ENCODE data around the gene PKIG. TPM values are rescaled to one million over a fixed set of nuclear protein-coding genes. Genes with fewer than 3 reads are reported as not detected.

PKIG gene
- total RNA-seq, 1 experiment from 2014 or later, result 19.2 TPM

DNA sequence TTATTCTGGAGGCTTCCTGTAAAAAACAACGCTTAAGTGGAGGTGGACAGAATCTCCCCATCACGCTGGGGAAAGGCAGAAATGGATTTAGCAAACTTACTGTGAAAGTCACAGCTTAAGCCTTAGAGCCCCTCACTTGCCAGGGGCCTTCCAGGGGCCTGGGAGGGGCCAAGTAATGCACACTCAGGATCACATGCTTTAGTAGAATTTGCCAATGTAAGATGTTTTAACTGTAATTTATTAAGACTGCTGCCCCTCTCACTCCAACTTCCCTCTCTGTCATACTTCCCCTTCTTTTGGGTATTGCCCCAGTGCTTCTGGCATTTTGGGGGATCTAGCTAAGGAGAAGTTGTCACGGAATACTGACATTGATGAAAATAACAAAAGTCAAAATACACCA lies 81.8 kb downstream of the PKIG start:
- no peak for DNase-seq (ENCODE audit: unreplicated experiment)
- intact Hi-C loops (cut with micrococcal nuclease), result no loop called here
- Mint-ChIP-seq H3K9me3 (ENCODE audit: unreplicated experiment) (no peaks in the 10 kb centered on the region), H3K4me3 (ENCODE audit: unreplicated experiment) (no peak overlapping the region), H3K4me1 (ENCODE audit: insufficient read depth, unreplicated experiment) (no peaks in the 10 kb centered on the region), H3K36me3 (ENCODE audit: insufficient read depth, unreplicated experiment) (peaks cover 6% of the 10 kb centered on the region), H3K27me3 (ENCODE audit: insufficient read depth, unreplicated experiment) (no peaks in the 10 kb centered on the region), H3K27ac (ENCODE audit: low read depth, unreplicated experiment) (no peak overlapping the region)
- TF ChIP-seq, protein P1, sequence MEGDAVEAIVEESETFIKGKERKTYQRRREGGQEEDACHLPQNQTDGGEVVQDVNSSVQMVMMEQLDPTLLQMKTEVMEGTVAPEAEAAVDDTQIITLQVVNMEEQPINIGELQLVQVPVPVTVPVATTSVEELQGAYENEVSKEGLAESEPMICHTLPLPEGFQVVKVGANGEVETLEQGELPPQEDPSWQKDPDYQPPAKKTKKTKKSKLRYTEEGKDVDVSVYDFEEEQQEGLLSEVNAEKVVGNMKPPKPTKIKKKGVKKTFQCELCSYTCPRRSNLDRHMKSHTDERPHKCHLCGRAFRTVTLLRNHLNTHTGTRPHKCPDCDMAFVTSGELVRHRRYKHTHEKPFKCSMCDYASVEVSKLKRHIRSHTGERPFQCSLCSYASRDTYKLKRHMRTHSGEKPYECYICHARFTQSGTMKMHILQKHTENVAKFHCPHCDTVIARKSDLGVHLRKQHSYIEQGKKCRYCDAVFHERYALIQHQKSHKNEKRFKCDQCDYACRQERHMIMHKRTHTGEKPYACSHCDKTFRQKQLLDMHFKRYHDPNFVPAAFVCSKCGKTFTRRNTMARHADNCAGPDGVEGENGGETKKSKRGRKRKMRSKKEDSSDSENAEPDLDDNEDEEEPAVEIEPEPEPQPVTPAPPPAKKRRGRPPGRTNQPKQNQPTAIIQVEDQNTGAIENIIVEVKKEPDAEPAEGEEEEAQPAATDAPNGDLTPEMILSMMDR (IDR thresholded peaks at IDR 0.05; ENCODE audit: unreplicated experiment), result no peak
- ChIA-PET POLR2A (interaction anchor here (0.7 to 1.2 kb wide), 4 partner anchors 11 to 432 kb away, joined by 3 to 6 read pairs (median 4); partner anchors contain the start of gene TTPAL), CTCF (interaction anchor here (1.0 to 1.8 kb wide), 4 partner anchors 19 to 203 kb away, joined by 3 to 8 read pairs (median 4); partner anchors contain the start of gene CCN5)
- no TSS peak for BruUV-seq (replicated peaks)

DNA sequence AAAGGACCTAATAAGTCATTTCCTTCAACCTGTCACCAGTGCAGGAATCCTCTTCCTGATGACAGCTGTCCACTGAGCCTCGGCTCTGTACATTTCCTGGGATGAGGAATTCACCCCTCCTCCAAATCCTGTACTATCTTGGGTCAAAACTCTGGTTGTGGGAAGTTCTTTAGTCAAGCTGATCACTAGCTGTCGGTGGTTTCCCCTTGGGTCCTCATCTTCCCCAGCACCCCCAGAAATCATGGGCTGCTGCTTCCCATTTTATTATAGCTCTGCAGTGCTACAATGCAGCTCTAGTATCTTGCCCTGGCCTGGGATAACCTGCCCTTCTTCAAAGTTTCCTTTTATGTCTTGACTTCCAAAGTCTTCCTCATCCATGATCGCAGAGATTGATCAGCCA lies 83.7 kb downstream of the PKIG start:
- TF ChIP-seq, protein P1 (IDR thresholded peaks at IDR 0.05; ENCODE audit: unreplicated experiment), result no peak
- no peak overlapping the region for H3K27ac Mint-ChIP-seq (ENCODE audit: low read depth, unreplicated experiment)
- no peak for DNase-seq (ENCODE audit: unreplicated experiment)
- no peaks in the 10 kb centered on the region for H3K36me3 Mint-ChIP-seq (ENCODE audit: insufficient read depth, unreplicated experiment)
- H3K4me1 Mint-ChIP-seq (ENCODE audit: insufficient read depth, unreplicated experiment), result peaks cover 8% of the 10 kb centered on the region
- no peak overlapping the region for H3K4me3 Mint-ChIP-seq (ENCODE audit: unreplicated experiment)
- no peaks in the 10 kb centered on the region for H3K27me3 Mint-ChIP-seq (ENCODE audit: insufficient read depth, unreplicated experiment)
- H3K9me3 Mint-ChIP-seq (ENCODE audit: unreplicated experiment), result no peaks in the 10 kb centered on the region
- CTCF ChIA-PET, result interaction anchor here (0.6 to 1.8 kb wide), 5 partner anchors 17 to 201 kb away, joined by 3 to 9 read pairs (median 3); no protein-coding TSS in a partner anchor
- BruUV-seq (replicated peaks), result no TSS peak
- POLR2A ChIA-PET, result interaction anchor here (0.8 to 2.6 kb wide), 4 partner anchors 13 to 63 kb away, joined by 3 to 6 read pairs (median 3); partner anchors contain the start of gene ADA
- intact Hi-C loops (cut with micrococcal nuclease), result no loop called here

Other genes with a start within 250 kb of the PKIG start
- gene R3HDML, start 245.5 kb upstream of the PKIG start, total RNA-seq (2022), result not detected in 2 replicates
- 0.22 TPM in 1 of 2 replicates, not detected in the other for gene HNF4A, start 226.9 kb upstream of the PKIG start, total RNA-seq (2022)
- gene TTPAL, start 106.7 kb upstream of the PKIG start, total RNA-seq (2022), result 34.1 and 35.4 TPM in 2 replicates
- gene SERINC3, start 60.5 kb upstream of the PKIG start, total RNA-seq (2022), result 104 and 126 TPM in 2 replicates
- gene ADA, start 69.1 kb downstream of the PKIG start, total RNA-seq (2022), result 5.1 and 6.0 TPM in 2 replicates
- gene CCN5, start 132.8 kb downstream of the PKIG start, total RNA-seq (2022), result 0.93 and 1.4 TPM in 2 replicates
- 0.93 and 1.4 TPM in 2 replicates for gene KCNK15, start 163.3 kb downstream of the PKIG start, total RNA-seq (2022)
- not detected in 2 replicates for gene RIMS4, start 228.0 kb downstream of the PKIG start, total RNA-seq (2022)

All from MCF 10A (cell line).